ENCODE data around the gene CD1C.
"Not testable (repeated sequence)": the region's sequence is repeated elsewhere in the genome, so short reads cannot be mapped to it uniquely, and the experiment has no call there.

CD1C gene

DNA sequence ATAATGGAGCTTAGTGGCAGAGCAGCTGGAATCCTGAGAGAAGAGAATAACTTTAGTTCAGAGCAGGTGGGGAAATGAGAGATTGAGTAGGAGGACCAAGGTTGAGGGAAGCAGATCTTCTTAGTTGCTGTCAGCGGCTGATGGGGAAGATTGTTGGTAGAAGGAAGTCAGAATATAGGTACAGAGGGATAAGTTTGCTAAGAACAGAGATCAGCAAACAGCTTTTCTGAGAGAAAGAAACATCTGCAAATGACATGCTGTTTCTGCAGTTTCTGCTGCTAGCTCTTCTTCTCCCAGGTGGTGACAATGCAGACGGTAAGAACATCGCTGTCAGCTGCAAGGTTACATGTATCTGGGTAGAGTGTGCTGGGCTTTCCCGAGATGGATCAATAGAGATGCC is at the start of gene CD1C:
Gene CD1C, plus strand, starts transcription at position 113 of the 400 bp plus-strand sequence. Its CDS starts 142 bp downstream, at position 255.
- no peak for DNase-seq

DNA sequence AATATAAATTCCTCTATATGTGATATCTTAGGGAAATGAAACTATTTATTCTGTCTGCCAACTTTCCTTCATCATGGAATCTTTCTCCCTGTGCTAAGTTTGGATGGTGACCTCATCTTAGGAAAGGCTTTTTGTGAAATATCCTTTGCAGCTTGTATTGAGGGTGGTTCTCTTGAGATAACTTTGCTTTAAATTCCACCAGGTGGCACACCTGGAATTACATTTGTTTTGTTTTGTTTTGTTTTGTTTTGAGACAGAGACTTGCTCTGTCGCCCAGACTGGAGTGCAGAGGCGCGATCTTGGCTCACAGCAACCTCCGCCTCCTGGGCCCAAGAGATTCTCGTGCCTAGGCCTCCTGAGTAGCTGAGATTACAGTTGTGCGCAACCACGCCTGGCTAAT is 43.1 kb upstream of the CD1C start:
- DNase-seq = peak; percentile 16

DNA sequence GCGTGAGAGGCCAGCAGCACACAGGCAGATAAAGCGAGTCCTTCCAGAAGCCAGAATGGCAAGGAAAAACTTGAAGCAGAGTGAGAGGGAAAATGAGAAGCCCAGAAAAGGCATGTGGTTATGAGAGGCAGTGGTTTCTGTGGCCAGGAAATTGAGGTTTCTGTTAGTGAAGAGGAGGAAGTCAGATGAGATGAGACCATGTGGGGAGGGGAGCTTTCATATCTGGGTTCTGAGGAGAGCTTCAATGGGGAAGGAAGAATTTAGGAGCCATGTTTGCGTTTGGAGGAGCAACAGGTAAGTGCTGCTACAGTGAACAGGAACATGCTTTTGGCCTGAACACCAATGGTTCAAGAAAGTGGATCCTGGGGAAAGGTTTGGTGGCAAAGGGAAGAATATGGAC is 41.6 kb upstream of the CD1C start:
- DNase-seq = peak; percentile 58

GRCh38 chr1:158248771-158249170 is 41.0 kb upstream of the CD1C start:
- DNase-seq = no peak

- no peak for DNase-seq
Observed at GRCh38 chr1:158249646-158250045, 40.1 kb upstream of the CD1C start.

DNA sequence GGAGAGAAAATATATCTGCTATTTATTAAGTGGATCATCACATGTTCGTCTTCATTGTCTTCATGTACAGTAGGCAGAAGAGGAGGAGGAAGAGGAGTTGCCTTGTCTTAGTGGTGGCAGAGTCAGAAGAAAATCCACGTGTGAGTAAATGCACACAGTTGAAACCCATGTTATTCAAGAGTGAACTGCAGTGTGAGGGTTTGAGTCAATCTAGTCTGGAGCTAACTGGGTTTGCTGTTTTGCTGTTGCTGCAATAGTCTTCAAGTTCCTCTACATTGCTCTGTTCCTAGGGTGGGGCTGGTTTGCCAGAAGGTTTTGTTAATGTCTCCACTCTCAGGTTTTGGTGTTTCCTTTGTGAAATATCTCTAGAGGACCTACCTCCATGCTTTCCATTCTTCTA is 38.6 kb upstream of the CD1C start:
- no peak for DNase-seq

GRCh38 chr1:158255656-158256055 is 34.1 kb upstream of the CD1C start:
- no peak for DNase-seq

- not testable (repeated sequence) for DNase-seq
Observed at GRCh38 chr1:158256747-158257146, 33.0 kb upstream of the CD1C start.

- no peak for DNase-seq
Observed at GRCh38 chr1:158257888-158258287, 31.8 kb upstream of the CD1C start.

DNA sequence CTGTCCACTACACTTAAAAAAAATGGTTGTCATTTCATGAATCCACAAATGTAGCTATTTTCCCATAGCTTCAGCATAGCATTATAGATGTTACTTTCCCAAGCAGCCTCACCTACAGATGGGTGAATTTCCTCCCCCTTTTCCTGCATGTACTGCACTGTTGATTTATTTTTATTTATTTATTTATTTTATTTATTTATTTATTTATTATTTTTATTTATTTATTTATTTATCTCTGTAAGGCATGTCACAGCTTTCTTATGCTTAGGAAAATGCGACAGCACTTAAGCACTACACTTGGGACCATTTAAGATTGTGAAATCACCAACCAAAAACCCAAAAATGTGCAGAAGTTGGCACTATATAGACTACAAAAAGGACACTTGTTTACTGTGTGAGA is 30.6 kb upstream of the CD1C start:
- no peak for DNase-seq

GRCh38 chr1:158272681-158273080 is 17.0 kb upstream of the CD1C start:
- DNase-seq = no peak

DNA sequence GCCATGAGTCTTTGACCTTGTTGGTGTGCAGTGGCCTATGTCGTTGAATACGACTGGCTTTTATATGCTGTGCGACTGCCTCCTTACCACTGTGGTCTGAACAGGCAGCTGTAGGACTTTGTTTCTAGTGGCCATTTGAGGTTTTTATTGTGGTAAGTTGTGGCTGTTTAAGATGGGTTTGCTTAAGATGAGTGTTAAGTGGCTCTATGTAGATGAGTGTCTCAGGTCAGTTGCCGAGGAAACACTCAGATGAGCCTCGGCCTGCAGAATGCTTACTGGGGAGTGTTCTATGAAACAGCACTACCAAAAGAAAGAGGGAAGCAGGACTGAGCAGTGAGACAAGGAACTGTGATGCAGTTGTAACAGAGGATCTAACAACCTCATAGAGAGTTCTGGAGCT is 14.9 kb upstream of the CD1C start:
- no peak for DNase-seq

GRCh38 chr1:158282421-158282820 is 7.3 kb upstream of the CD1C start:
- DNase-seq = not testable (repeated sequence)

GRCh38 chr1:158283965-158284364 is 5.8 kb upstream of the CD1C start:
- no peak for DNase-seq

DNA sequence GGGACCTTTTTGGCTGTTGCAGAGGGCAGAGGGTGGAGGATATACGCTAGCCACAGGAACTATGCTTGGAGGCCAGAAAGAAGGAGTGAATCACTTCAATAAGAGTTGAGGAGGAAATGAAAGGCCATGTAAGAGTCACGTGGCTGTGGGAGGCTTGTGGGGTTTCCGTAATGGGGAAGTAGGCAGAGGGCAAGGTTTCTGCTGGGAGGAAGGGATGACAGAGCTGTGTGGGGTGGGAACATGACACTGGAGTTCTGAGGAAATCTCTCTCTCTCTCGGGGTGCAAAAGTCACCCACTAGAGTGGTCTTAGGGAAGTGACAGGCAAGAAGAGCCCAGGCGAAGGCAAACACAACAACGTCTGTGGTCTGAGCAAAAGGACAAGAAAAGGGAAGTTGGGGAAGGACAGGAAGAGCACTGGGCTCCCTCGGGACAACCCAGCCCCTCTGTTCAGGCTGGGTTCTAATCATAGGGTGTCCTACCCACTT is 3.9 kb upstream of the CD1C start:
- DNase-seq = peak; percentile 19

GRCh38 chr1:158286487-158286886 is 3.2 kb upstream of the CD1C start:
- DNase-seq = no peak

- no peak for DNase-seq
Observed at GRCh38 chr1:158286941-158287346, 2.8 kb upstream of the CD1C start.

DNA sequence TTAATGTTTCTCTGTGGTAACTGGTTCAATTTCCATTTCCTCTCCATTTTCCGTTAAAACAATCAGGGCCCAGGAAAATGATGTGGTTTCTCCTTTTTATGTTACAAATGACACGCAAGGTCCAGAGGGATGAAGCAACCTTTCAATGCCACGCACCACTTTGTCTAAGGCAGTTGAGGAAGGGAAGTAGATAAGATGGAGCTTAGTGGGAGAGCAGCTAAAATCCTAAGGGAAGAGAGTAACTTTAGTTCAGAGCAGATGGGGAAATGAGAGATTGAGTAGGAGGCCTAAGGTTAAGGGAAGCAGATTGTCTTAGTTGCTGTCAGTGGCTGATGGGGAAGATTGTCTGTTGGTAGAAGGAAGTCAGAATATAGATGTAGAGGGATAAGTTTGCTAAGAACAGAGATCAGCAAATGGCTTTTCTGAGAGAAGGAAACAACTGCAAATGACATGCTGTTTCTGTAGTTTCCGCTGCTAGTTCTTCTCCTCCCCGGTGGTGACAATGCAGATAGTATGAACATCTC is 660 bp downstream of the CD1C start:
- DNase-seq = no peak

GRCh38 chr1:158295791-158296190 is 6.1 kb downstream of the CD1C start:
- DNase-seq = no peak

DNA sequence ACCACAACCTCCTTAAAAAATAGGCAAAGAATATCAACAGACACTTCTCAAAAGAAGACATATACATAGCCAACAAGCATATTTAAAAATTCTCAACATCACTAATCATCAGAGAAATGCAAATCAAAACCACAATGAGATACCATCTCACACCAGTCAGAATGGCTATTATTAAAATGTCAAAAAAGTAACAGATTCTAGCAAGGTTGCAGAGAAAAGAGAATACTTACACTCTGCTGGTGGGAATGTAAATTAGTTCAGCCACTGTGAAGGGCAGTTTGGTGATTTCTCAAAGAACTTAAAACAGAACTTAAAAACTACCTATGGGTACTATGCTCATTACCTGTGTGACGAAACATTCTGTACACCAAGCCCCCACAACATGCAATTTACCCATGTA is 20.9 kb downstream of the CD1C start:
- no peak for DNase-seq

- no peak for DNase-seq
Observed at GRCh38 chr1:158311066-158311465, 21.3 kb downstream of the CD1C start.

DNA sequence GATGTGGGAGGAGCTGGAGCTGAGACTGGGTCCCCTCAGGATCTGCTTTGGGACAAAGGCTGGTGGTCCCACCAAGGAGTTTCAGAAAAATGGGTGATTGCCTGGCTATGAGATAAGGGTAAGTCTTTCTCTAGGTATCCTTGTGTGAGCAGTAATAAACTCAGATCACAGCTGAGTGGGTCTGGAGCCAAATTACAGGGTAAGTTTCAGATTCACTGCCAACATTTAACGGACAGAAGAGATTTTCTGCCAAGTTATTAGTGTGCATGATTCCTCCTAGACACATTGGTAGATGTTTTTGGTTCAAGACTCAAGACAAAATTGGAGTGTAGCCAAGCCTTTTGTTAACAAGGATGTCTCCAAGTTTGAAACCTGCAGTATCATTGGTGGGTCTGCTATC is 34.1 kb downstream of the CD1C start:
- DNase-seq = no peak

GRCh38 chr1:158324395-158324794 is 34.7 kb downstream of the CD1C start:
- DNase-seq = no peak

GRCh38 chr1:158327481-158327880 is 37.8 kb downstream of the CD1C start:
- DNase-seq = no peak

- DNase-seq = no peak
Observed at GRCh38 chr1:158328426-158328825, 38.7 kb downstream of the CD1C start.

- DNase-seq = no peak
Observed at GRCh38 chr1:158329300-158329699, 39.6 kb downstream of the CD1C start.
